Measurements from ENCODE around the gene QSER1. TPM values are rescaled to one million over a fixed set of nuclear protein-coding genes. Genes with fewer than 3 reads are reported as not detected.
"Not testable (repeated sequence)": the region's sequence is repeated elsewhere in the genome, so short reads cannot be mapped to it uniquely, and the experiment has no call there.

QSER1 gene
- total and polyA plus RNA-seq, 3 donors from 2014 or later, result 18.1 to 42.7 (median 35.4) TPM

DNA sequence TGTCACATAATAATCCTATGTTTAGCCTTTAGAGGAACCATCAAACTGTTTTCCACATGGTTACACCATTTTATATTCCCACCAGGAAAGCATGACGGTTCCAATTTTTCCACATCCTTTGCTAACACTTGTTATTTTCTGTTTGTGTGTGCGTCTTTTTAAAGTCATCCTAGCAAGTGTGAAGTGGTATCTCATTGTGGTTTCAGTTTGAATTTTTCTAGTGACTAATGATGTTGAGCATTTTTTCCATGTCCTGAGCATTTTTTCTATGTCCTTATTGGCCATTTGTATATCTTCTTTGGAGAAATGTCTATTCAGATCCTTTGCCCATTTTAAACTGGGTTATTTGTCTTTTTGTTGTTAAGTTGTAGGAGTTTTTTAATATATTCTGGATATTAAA lies 69.4 kb downstream of the QSER1 start:
- intact Hi-C loops (cut with DNase I; ENCODE audit: low total_unique reads), result no loop called here
- WGBS, 2 donors, result 95 to 96% methylated on average over 2 of the region's 2 CpGs
- no peak overlapping the region for H3K4me3 ChIP-seq
- H3K36me3 ChIP-seq (ENCODE audit: low read depth, missing control alignments), result no peaks in the 10 kb centered on the region
- no peak for DNase-seq
- no peaks in the 10 kb centered on the region for H3K27me3 ChIP-seq
- no peaks in the 10 kb centered on the region for H3K4me1 ChIP-seq
- H3K9me3 ChIP-seq, result no peaks in the 10 kb centered on the region
- TF ChIP-seq, protein P1, sequence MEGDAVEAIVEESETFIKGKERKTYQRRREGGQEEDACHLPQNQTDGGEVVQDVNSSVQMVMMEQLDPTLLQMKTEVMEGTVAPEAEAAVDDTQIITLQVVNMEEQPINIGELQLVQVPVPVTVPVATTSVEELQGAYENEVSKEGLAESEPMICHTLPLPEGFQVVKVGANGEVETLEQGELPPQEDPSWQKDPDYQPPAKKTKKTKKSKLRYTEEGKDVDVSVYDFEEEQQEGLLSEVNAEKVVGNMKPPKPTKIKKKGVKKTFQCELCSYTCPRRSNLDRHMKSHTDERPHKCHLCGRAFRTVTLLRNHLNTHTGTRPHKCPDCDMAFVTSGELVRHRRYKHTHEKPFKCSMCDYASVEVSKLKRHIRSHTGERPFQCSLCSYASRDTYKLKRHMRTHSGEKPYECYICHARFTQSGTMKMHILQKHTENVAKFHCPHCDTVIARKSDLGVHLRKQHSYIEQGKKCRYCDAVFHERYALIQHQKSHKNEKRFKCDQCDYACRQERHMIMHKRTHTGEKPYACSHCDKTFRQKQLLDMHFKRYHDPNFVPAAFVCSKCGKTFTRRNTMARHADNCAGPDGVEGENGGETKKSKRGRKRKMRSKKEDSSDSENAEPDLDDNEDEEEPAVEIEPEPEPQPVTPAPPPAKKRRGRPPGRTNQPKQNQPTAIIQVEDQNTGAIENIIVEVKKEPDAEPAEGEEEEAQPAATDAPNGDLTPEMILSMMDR (IDR thresholded peaks at IDR 0.05), result no peak
- no peak for TF ChIP-seq POLR2A (IDR thresholded peaks at IDR 0.05)
- no peak overlapping the region for H3K27ac ChIP-seq

DNA sequence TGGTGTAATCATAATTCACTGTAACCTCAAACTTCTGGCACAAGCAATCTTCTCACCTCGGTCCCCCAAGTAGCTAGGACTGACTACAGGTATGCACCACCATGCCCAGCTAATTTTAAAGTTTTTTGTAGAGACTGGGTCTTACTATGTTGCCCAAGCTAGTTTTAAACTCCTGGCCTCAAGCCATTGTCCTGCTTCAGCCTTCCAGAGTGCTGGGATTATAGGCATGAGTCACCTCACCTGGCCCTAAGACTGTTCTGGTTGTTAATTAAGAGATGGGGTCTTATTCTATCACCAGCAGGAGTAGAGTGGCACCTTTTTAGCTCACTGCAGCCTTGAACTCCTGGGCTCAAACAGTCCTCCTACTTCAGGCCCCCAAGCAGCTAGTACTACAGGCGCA lies 71.1 kb downstream of the QSER1 start:
- Histone ChIP-seq H3K27ac (no peak overlapping the region), H3K27me3 (no peaks in the 10 kb centered on the region), H3K9me3 (no peaks in the 10 kb centered on the region), H3K36me3 (ENCODE audit: low read depth, missing control alignments) (no peaks in the 10 kb centered on the region), H3K4me1 (no peaks in the 10 kb centered on the region), H3K4me3 (no peak overlapping the region)
- WGBS, 2 donors, result 85 to 94% methylated on average over 2 of the region's 2 CpGs
- intact Hi-C loops (cut with DNase I; ENCODE audit: low total_unique reads), result no loop called here
- TF ChIP-seq POLR2A (IDR thresholded peaks at IDR 0.05), result no peak
- TF ChIP-seq, protein P1 (IDR thresholded peaks at IDR 0.05), result no peak
- no peak for DNase-seq

DNA sequence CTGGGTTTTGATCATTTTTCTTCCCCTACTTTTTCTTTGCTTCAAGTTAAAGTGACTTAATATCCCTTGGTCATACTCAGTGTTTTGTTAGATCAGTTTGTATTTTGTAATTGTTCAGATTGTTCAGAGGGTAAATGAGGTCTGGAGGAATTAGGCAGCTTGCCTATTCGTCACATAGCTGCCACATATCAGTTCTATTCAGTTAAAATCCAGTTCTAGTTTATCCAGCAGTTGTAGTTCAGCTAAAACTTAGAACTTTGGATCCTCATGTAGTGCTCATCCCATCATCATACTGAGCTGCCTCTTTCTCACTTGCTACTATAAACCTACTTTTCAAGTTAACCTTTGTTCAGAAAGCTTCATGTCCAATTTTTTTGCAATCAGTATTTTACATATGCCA lies 75.9 kb downstream of the QSER1 start:
- TF ChIP-seq POLR2A (IDR thresholded peaks at IDR 0.05), result no peak
- TF ChIP-seq, protein P1 (IDR thresholded peaks at IDR 0.05), result no peak
- WGBS, 2 donors, result 81 to 82% methylated on average over 1 of the region's 1 CpG
- H3K4me3 ChIP-seq, result no peak overlapping the region
- H3K36me3 ChIP-seq (ENCODE audit: low read depth, missing control alignments), result no peaks in the 10 kb centered on the region
- H3K27me3 ChIP-seq, result no peaks in the 10 kb centered on the region
- no peak for DNase-seq
- no peaks in the 10 kb centered on the region for H3K4me1 ChIP-seq
- no peak overlapping the region for H3K27ac ChIP-seq
- intact Hi-C loops (cut with DNase I; ENCODE audit: low total_unique reads), result no loop called here
- no peaks in the 10 kb centered on the region for H3K9me3 ChIP-seq

DNA sequence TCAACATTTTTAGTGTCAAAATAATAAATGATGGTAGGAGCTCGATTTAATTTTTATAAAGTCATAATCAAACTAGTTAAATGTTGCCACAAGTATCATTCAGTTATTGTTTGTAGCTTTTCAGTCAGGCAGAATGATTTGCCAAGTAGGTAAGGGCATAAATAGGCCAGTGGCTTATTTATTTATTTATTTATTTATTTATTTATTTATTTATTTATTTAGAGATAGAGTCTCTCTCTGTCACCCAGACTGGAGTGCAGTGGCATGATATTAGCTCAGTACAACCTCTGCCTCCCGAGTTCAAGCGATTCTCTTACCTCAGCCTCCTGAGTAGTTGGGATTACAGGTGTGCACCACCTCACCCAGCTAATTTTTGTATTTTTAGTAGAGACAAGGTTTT lies 79.6 kb downstream of the QSER1 start:
- H3K4me1 ChIP-seq; H3K36me3 ChIP-seq (ENCODE audit: low read depth, missing control alignments); DNase-seq; H3K4me3 ChIP-seq; H3K9me3 ChIP-seq; intact Hi-C loops (cut with DNase I; ENCODE audit: low total_unique reads); H3K27ac ChIP-seq; H3K27me3 ChIP-seq: not testable (repeated sequence)
- WGBS, 2 donors, result 96 to 97% methylated on average over 3 of the region's 3 CpGs

GRCh38 chr11:32972781-32973180 lies 80.2 kb downstream of the QSER1 start:
- 93 to 95% methylated on average over 3 of the region's 3 CpGs for WGBS, 2 donors
- H3K4me1 ChIP-seq, result no peaks in the 10 kb centered on the region

More at GRCh38 chr11:32972781-32973180, 80.2 kb downstream of the QSER1 start:
- TF ChIP-seq POLR2A (IDR thresholded peaks at IDR 0.05), result no peak
- TF ChIP-seq, protein P1 (IDR thresholded peaks at IDR 0.05), result no peak
- no peak overlapping the region for H3K4me3 ChIP-seq
- no peak for DNase-seq
- H3K27me3 ChIP-seq, result no peaks in the 10 kb centered on the region
- no peak overlapping the region for H3K27ac ChIP-seq
- intact Hi-C loops (cut with DNase I; ENCODE audit: low total_unique reads), result no loop called here
- H3K9me3 ChIP-seq, result no peaks in the 10 kb centered on the region
- no peaks in the 10 kb centered on the region for H3K36me3 ChIP-seq (ENCODE audit: low read depth, missing control alignments)

All from testis (tissue), 3 donors.